ENCODE data around the gene CTDSPL. TPM values are rescaled to one million over a fixed set of nuclear protein-coding genes. Genes with fewer than 3 reads are reported as not detected.

The CTDSPL gene
- total RNA-seq, 1 donor from 2014 or later: 43.0 TPM

DNA sequence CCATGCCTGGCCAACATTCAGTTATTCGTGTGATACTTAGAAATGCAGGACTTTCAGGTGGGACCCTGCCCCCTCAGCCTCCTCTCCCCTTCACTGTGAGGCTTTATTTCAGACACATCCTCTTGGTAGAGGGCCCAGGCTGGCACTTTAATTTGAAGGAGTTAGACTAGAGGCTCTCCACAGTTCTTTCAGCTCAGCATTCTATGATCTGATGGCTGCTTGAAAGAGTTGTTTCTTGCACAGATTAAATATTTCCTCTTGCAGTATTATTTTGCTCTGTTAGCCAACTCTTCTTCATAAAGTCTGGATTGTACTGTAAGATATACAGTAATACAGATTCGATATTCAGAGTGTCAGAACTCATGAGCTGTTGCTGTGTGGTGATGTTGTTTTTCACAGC is 35.1 kb downstream of the CTDSPL start:
- Histone ChIP-seq H3K36me3 (no peaks in the 10 kb centered on the region), H3K9me3 (ENCODE audit: low read depth) (no peaks in the 10 kb centered on the region), H3K4me2 (no peak overlapping the region), H3K4me1 (peaks cover 7% of the 10 kb centered on the region), H3K9ac (no peak overlapping the region), H3F3A (ENCODE audit: low read depth) (no peaks in the 10 kb centered on the region), H2AFZ (replicated peaks) (no peak overlapping the region), H3K27ac (no peak overlapping the region), H3K79me2 (ENCODE audit: low read depth) (peaks cover 24% of the 10 kb centered on the region), H3K4me3 (no peak overlapping the region), H3K27me3 (no peaks in the 10 kb centered on the region), H4K20me1 (ENCODE audit: low read depth) (peaks cover 16% of the 10 kb centered on the region)
- peaks cover 3% of the 10 kb centered on the region for H3K36me3 Mint-ChIP-seq
- TF ChIP-seq, protein P1, sequence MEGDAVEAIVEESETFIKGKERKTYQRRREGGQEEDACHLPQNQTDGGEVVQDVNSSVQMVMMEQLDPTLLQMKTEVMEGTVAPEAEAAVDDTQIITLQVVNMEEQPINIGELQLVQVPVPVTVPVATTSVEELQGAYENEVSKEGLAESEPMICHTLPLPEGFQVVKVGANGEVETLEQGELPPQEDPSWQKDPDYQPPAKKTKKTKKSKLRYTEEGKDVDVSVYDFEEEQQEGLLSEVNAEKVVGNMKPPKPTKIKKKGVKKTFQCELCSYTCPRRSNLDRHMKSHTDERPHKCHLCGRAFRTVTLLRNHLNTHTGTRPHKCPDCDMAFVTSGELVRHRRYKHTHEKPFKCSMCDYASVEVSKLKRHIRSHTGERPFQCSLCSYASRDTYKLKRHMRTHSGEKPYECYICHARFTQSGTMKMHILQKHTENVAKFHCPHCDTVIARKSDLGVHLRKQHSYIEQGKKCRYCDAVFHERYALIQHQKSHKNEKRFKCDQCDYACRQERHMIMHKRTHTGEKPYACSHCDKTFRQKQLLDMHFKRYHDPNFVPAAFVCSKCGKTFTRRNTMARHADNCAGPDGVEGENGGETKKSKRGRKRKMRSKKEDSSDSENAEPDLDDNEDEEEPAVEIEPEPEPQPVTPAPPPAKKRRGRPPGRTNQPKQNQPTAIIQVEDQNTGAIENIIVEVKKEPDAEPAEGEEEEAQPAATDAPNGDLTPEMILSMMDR (IDR thresholded peaks at IDR 0.05): no peak
- TF ChIP-seq EZH2phosphoT487 (IDR thresholded peaks at IDR 0.05) (no peak), EZH2 (IDR thresholded peaks at IDR 0.05) (no peak)
- no peaks in the 10 kb centered on the region for H3K27me3 Mint-ChIP-seq (ENCODE audit: insufficient read depth, low read depth)
- DNase-seq (ENCODE audit: low spot score): no peak
- H3K4me3 Mint-ChIP-seq: no peak overlapping the region
- peaks cover 16% of the 10 kb centered on the region for H3K4me1 Mint-ChIP-seq
- H3K9me3 Mint-ChIP-seq: no peaks in the 10 kb centered on the region
- H3K27ac Mint-ChIP-seq: no peak overlapping the region

DNA sequence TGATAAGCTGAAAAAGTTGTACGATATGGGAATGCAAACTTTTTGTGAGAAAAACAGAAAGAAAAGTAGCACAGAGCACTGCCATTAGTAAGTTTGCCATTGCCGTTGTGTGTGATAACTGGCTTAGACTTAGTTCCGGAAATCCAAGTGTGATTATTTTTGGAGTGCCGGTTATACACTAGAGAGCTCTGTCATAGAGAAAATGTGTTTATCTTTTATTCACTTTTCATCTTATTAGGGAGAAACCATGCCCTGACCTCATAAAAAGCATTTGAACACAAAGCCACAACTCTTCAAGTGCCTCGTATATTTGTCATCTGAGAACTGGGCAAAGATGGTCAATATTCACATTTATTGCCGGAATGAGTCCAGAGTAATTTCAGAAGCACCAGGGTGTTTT is 36.1 kb downstream of the CTDSPL start:
- Mint-ChIP-seq H3K9me3 (no peaks in the 10 kb centered on the region), H3K4me3 (no peak overlapping the region), H3K4me1 (peaks cover 14% of the 10 kb centered on the region), H3K36me3 (peaks cover 7% of the 10 kb centered on the region), H3K27me3 (ENCODE audit: insufficient read depth, low read depth) (peaks cover 3% of the 10 kb centered on the region), H3K27ac (no peak overlapping the region)
- Histone ChIP-seq H4K20me1 (ENCODE audit: low read depth) (peaks cover 15% of the 10 kb centered on the region), H2AFZ (replicated peaks) (no peak overlapping the region), H3K4me1 (peaks cover 5% of the 10 kb centered on the region), H3K4me3 (no peak overlapping the region), H3F3A (ENCODE audit: low read depth) (no peaks in the 10 kb centered on the region), H3K9me3 (ENCODE audit: low read depth) (no peaks in the 10 kb centered on the region), H3K36me3 (no peaks in the 10 kb centered on the region), H3K27ac (no peak overlapping the region), H3K27me3 (no peaks in the 10 kb centered on the region), H3K4me2 (no peak overlapping the region), H3K79me2 (ENCODE audit: low read depth) (peaks cover 20% of the 10 kb centered on the region), H3K9ac (no peak overlapping the region)
- DNase-seq (ENCODE audit: low spot score): no peak
- no peak for TF ChIP-seq EZH2phosphoT487 (IDR thresholded peaks at IDR 0.05)
- TF ChIP-seq EZH2 (IDR thresholded peaks at IDR 0.05): no peak
- TF ChIP-seq, protein P1 (IDR thresholded peaks at IDR 0.05): no peak

DNA sequence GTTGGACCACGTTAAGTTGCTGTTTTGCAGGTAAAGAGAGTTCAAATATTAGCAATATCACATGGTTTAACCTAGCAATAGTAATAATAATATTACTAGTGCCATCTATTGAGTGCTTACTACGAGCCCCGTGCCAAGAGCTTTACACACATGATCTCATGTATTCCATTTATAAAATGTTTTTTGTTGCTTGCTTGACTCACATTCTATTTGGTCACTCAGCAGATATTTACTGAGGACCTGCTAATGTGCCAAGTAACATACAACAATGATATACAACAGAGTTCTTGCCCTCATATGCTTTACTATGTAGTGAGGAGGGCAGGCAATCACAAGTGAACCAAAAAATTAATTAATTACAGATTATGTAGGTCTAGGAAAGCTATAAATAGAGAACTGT is 36.7 kb downstream of the CTDSPL start:
- peaks cover 9% of the 10 kb centered on the region for H3K36me3 Mint-ChIP-seq
- no peak overlapping the region for H2AFZ ChIP-seq (replicated peaks)
- H3K4me1 Mint-ChIP-seq: peaks cover 11% of the 10 kb centered on the region
- no peak overlapping the region for H3K4me3 Mint-ChIP-seq
- H3K4me2 ChIP-seq: no peak overlapping the region
- peaks cover 9% of the 10 kb centered on the region for H4K20me1 ChIP-seq (ENCODE audit: low read depth)
- H3K4me1 ChIP-seq: no peaks in the 10 kb centered on the region
- H3K27ac ChIP-seq: no peak overlapping the region
- DNase-seq (ENCODE audit: low spot score): no peak
- H3K4me3 ChIP-seq: no peak overlapping the region
- no peaks in the 10 kb centered on the region for H3K9me3 Mint-ChIP-seq
- H3K79me2 ChIP-seq (ENCODE audit: low read depth): peaks cover 18% of the 10 kb centered on the region
- H3F3A ChIP-seq (ENCODE audit: low read depth): no peaks in the 10 kb centered on the region
- TF ChIP-seq EZH2 (IDR thresholded peaks at IDR 0.05) (no peak), EZH2phosphoT487 (IDR thresholded peaks at IDR 0.05) (no peak)
- TF ChIP-seq, protein P1 (IDR thresholded peaks at IDR 0.05): no peak
- peaks cover 3% of the 10 kb centered on the region for H3K27me3 Mint-ChIP-seq (ENCODE audit: insufficient read depth, low read depth)
- no peaks in the 10 kb centered on the region for H3K27me3 ChIP-seq
- H3K27ac Mint-ChIP-seq: no peak overlapping the region
- H3K9ac ChIP-seq: no peak overlapping the region
- no peaks in the 10 kb centered on the region for H3K9me3 ChIP-seq (ENCODE audit: low read depth)
- H3K36me3 ChIP-seq: no peaks in the 10 kb centered on the region

Measured in neural progenitor cell (in vitro differentiated cells).